SKM-1 treated with dmso at 0.1 percent for 144 hours (cell line): ENCODE measurements around the gene FARP1.

Experiments
- DNase-seq: peaks from one replicate; lab custom pipeline; 2025; ENCODE audit not compliant: unreplicated experiment; lab: John Stamatoyannopoulos, UW

FARP1 gene

GRCh38 chr13:98413796-98414195, 270.9 kb downstream of the FARP1 start:
- no peak for DNase-seq

- DNase-seq: no peak
These were observed 272.6 kb downstream of the FARP1 start for GRCh38 chr13:98415326-98416070.

- no peak for DNase-seq
These were observed 273.5 kb downstream of the FARP1 start for GRCh38 chr13:98416408-98416807.

- DNase-seq: no peak
These were observed 277.1 kb downstream of the FARP1 start for GRCh38 chr13:98419786-98420553.

GRCh38 chr13:98420554-98421175, 277.8 kb downstream of the FARP1 start:
- no peak for DNase-seq

DNA sequence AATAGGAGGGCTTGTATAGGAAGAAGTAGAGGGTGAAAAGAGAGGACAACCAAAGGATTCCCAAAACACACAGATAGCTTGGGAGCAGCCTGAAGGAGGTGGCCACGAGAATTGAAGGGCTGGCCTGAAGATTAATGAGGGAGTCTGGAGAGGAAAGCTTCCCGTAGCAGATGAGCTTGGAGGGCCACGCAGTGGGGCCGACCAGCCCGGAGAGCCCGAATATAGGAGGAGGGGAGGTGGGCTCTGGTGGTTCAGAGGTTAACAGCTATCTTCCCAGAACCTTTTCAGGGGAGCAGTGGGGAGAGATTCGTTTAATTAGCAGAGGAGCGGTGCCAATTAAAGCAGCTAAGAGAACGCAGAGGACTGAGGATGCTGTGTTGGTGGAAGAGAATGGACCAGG, 279.2 kb downstream of the FARP1 start:
- no peak for DNase-seq

DNA sequence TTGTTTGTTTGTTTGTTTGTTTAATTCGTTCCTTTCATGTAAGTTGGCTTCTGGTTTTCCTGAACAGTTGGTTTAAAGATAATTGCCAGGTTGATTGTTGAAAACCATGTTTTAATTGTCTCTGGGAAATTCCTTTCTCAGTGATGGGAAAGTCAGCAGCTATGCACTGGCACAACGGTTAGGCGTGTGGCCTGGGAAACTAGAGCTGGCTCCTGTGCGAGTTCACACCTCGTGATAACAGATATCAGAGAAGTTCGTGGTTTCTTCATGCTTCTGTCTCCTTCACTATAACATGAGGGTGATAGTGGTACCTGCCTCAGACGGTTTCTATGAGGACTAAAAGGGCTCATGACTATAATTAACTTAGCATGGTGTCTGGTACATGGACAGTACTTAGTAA, 280.5 kb downstream of the FARP1 start:
- DNase-seq: no peak

GRCh38 chr13:98427331-98427995, 284.6 kb downstream of the FARP1 start:
- DNase-seq: no peak

DNA sequence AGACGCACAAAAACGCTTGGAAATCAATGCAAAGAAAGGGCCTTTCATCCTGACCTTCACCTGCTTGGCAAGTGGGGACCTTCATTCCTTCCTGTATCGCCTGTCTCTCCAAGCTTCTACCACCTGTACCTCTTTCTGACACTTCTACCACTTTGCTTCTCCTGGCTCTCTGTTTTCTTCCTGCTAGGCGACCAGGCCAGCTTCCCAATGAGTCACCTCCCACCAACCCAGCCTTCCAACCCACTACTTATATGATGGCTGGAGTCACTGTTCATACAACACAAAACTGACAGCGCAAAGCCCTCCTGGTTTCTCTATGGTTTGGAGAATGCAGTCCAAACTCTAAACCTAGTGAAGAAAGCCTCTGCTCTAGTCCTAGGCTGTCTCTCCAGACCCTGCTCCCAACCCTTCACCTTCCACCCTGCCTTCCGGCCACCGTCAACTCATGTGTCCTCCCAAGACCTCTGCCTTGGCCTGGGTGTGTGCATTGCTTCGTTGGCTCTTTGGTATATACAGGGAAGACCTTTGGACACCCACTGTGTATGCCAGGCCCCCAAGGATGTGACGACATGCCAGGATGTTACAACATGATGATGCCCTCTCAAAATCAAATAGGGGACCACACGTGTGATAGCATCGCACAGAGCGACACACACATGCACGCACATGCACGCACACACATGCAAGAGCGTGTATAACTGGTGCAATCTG, 285.5 kb downstream of the FARP1 start:
- DNase-seq: no peak

DNA sequence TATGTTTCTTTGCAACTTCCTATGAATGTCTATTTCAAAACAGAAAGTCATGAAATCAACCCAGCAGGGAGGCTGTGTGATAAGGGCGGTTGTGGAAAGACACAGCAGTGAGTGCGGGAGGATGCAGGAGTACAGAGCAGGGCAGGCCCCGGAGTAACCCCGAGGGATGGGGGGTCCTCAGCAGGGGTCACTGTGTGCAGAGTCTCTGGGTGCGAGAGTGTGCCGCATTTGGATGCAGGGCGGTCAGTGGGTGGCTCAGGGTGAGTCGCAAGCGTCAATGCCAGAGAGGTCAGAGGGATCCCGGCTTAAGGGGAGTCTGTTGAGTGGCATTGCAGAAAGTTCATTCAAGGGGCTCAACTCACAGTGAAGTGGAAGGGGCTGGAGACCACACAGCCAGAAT, 286.2 kb downstream of the FARP1 start:
- DNase-seq: no peak

DNA sequence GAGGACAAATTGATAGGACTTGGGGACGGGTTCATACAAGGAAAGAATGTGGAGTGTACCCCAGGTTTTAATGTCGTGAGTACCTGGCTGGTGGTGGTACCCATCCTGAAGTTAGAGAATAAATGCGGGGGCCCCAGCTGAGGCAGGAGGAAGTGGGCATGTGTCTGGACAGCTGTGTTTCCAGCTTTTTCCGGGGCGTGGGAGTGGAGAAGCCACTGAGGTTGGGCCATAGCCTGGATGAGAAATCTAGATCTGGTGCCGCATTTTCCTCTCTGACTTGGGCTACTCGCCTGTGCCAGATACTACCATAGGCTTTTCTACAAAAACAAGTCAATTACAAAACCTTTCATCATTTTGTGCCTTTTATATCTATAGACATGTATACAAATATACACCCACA, 286.6 kb downstream of the FARP1 start:
- no peak for DNase-seq

GRCh38 chr13:98429977-98430736, 287.3 kb downstream of the FARP1 start:
- DNase-seq: no peak

- DNase-seq: no peak
These were observed 289.7 kb downstream of the FARP1 start for GRCh38 chr13:98432638-98433037.

DNA sequence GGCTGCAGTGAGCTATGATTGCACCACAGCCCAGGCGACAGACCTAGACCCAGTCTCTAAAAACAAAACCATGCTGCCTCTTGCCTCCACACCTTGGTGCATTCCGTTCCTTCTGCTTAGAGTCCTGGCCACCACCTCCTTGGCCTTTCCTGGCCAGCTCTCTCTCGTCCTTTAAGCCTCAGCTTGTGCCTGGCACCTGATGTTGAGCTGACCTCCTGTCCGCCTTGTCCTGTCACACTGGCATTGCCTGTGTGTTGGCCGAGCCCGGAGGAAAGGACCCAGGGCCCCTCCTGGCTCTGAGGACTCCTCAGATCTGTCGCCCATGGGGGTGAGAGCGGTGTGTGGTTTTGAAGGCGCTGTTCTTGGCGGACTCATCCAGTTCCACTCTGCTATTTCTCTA, 290.8 kb downstream of the FARP1 start:
- DNase-seq: no peak

- no peak for DNase-seq
These were observed 291.2 kb downstream of the FARP1 start for GRCh38 chr13:98434060-98434459.

GRCh38 chr13:98435376-98435775, 292.5 kb downstream of the FARP1 start:
- DNase-seq: no peak

- DNase-seq: no peak
These were observed 293.5 kb downstream of the FARP1 start for GRCh38 chr13:98436233-98436910.

DNA sequence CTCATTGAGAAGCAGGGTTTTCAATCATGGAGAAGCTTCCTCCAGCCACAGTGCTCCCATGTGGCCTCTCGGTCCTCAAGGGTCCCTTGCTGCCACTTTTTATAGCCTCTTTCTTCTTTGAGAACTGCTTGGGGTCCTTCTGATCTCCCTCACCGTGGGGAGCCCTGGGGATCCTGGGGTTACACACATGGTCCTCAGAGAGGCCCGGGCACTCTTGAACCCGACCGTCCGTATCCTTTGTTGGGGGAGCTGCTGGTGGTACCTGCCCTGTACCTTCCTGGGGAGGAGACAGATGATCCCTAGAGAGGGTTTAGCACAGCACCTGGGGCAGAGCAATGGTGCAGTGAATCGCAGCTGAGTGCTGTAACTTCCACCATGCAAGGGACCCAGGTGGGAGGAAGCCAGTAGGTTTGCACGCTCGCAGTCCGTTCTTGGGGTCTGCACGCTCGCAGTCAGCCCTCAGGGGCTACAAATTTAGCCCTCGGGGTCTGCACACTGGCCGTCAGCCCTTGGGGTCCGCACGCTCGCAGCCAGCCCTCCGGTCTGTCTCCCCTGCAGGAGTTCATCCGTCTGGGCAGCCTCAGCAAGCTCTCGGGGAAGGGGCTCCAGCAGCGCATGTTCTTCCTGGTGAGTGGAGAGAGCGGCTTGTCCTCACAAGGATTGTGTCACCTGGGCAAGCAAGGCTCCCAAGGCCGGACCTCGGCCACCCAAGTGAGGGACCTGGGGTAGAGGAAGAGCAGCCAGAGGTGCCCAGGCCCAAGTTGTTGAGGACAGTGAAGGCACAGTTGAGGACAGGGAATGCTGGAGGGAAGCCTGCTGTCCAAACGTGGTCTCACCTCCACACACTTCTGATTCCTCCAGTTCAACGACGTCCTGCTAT, 295.6 kb downstream of the FARP1 start:
- no peak for DNase-seq
